B cell (primary cell): ENCODE results near the gene C3orf85. TPM values are rescaled to one million over a fixed set of nuclear protein-coding genes. Genes with fewer than 3 reads are reported as not detected.

ENCODE experiments used
- ATAC-seq: fragments of 200-7000 bp; cut with Tn5 transposase; one replicate; pipeline ENCODE4 v1.10.0; 2021; ENCODE audit warnings: low read depth, mild to moderate bottlenecking, moderate number of reproducible peaks, moderate library complexity
- CTCF ChIA-PET: fragments of 350-600 bp; sonication (Branson Sonifier 250); formaldehyde crosslinking; loops from one replicate; lab custom pipeline; 2021; ENCODE audit warnings: antibody characterized with exemption, inconsistent platforms; lab: Charles Lee
- POLR2A ChIA-PET: fragments of 350-600 bp; sonication (Branson Sonifier 250); formaldehyde crosslinking; loops from one replicate; lab custom pipeline; 2021; ENCODE audit warnings: antibody characterized with exemption; lab: Charles Lee
- DNase-seq: peaks from one replicate; pipeline ENCODE4 v3.0.0; 2013
- H2AFZ ChIP-seq: 2 replicates; pipeline ENCODE4 v1.6.1; 2012; ENCODE audit warnings: mild to moderate bottlenecking, low read depth, low read length; ENCODE audit not compliant: insufficient read depth, poor library complexity, severe bottlenecking
- H3K27ac ChIP-seq, 2 donors: 1 replicate in 1 of 2; 2 replicates in 1 of 2; pipeline ENCODE4 v1.5.1; 2012 to 2013; ENCODE audit warnings: low read length in 2 of 2, mild to moderate bottlenecking in 2 of 2, moderate library complexity in 1 of 2
- H3K27me3 ChIP-seq, 4 experiments: fragments of 200-600 bp in 1 of 4; sonication (generic) in 1 of 4; replicated peaks in 1 of 4; 1 replicate in 2 of 4; 2 replicates in 2 of 4; pipeline versions ENCODE4 v1.6.1 to v1.7.0; 2013 to 2016; ENCODE audit warnings: low read length in 3 of 4, mild to moderate bottlenecking in 2 of 4, mixed read lengths in 1 of 4, moderate library complexity in 1 of 4; ENCODE audit not compliant: insufficient read depth in 4 of 4, control insufficient read depth in 3 of 4; ENCODE audit errors: control extremely low read depth in 1 of 4
- H3K36me3 ChIP-seq, 2 experiments: replicated peaks in 1 of 2; 1 replicate in 1 of 2; 2 replicates in 1 of 2; pipeline versions ENCODE4 v1.6.1 to v1.7.1; 2013; ENCODE audit warnings: low read length in 1 of 2; ENCODE audit not compliant: insufficient read depth in 2 of 2, control insufficient read depth in 1 of 2; ENCODE audit errors: control extremely low read depth in 1 of 2, extremely low read depth in 1 of 2
- H3K4me1 ChIP-seq, 2 donors: fragments of 200-600 bp in 1 of 2; sonication (generic) in 1 of 2; 1 replicate in 1 of 2; 2 replicates in 1 of 2; pipeline versions ENCODE4 v1.5.1 to v1.6.1; 2013 to 2017; ENCODE audit warnings: low read length in 2 of 2; ENCODE audit not compliant: control insufficient read depth in 2 of 2, insufficient read depth in 2 of 2
- H3K4me2 ChIP-seq: replicated peaks from 2 replicates; pipeline ENCODE3; 2012; ENCODE audit warnings: mild to moderate bottlenecking, low read depth, low read length; ENCODE audit not compliant: poor library complexity, severe bottlenecking
- H3K4me3 ChIP-seq, 5 experiments: fragments of 200-600 bp in 1 of 5; sonication (generic) in 1 of 5; 1 replicate in 3 of 5; 2 replicates in 2 of 5; pipeline versions ENCODE4 v1.5.1 to v1.7.0; 2011 to 2016; ENCODE audit warnings: low read length in 4 of 5, mild to moderate bottlenecking in 4 of 5, low read depth in 2 of 5, control low read depth in 1 of 5, moderate library complexity in 1 of 5; ENCODE audit not compliant: insufficient read depth in 1 of 5; ENCODE audit errors: control extremely low read depth in 1 of 5, extremely low read depth in 1 of 5
- H3K79me2 ChIP-seq: fragments of 200-600 bp; sonication (generic); one replicate; pipeline ENCODE4 v1.6.0; 2016; ENCODE audit warnings: low read length; ENCODE audit not compliant: control insufficient read depth, insufficient read depth
- H3K9ac ChIP-seq: fragments of 200-600 bp; sonication (generic); 2 replicates; pipeline ENCODE4 v1.6.1; 2017; ENCODE audit warnings: mild to moderate bottlenecking, low read length, moderate library complexity
- H3K9me3 ChIP-seq, 3 donors: one replicate each; pipeline versions ENCODE4 v1.6.1 to v1.7.1; 2013; ENCODE audit warnings: low read length in 2 of 3; ENCODE audit not compliant: control insufficient read depth in 2 of 3, insufficient read depth in 1 of 3; ENCODE audit errors: control extremely low read depth in 1 of 3
- H4K20me1 ChIP-seq: 2 replicates; pipeline ENCODE4 v1.6.0; 2012; ENCODE audit warnings: mild to moderate bottlenecking, low read length; ENCODE audit not compliant: insufficient read depth, control insufficient read depth, poor library complexity, severe bottlenecking
- H3K27ac Mint-ChIP-seq: one replicate; pipeline ENCODE4 v1.8.0; 2021; ENCODE audit warnings: mixed read lengths
- H3K27me3 Mint-ChIP-seq: one replicate; pipeline ENCODE4 v1.8.0; 2021; ENCODE audit warnings: mixed read lengths
- H3K4me1 Mint-ChIP-seq: one replicate; pipeline ENCODE4 v1.8.0; 2021; ENCODE audit warnings: mixed read lengths
- H3K4me3 Mint-ChIP-seq: one replicate; pipeline ENCODE4 v1.8.0; 2021; ENCODE audit warnings: mixed read lengths
- H3K9me3 Mint-ChIP-seq: one replicate; pipeline ENCODE4 v1.8.0; 2022; ENCODE audit warnings: mixed read lengths; ENCODE audit not compliant: insufficient read depth
- CTCF ChIP-seq: fragments of 200-600 bp; IDR thresholded peaks from one replicate; pipeline ENCODE4 v1.8.0; 2022; ENCODE audit warnings: antibody characterized with exemption, mild to moderate bottlenecking
- EZH2 ChIP-seq: IDR thresholded peaks from 2 replicates; pipeline ENCODE4 v1.6.1; 2012; ENCODE audit warnings: borderline replicate concordance, low read depth, mild to moderate bottlenecking, moderate library complexity, low read length; ENCODE audit not compliant: insufficient read depth, poor library complexity, severe bottlenecking
- WGBS: methylation state at CpG from one replicate; pipeline ENCODE4 v1.1.5; 2013; ENCODE audit warnings: missing lambda C conversion rate; ENCODE audit not compliant: insufficient coverage; 5-methylcytosine and 5-hydroxymethylcytosine counted together
- intact Hi-C: fragments of 100-400 bp; cut with micrococcal nuclease; formaldehyde crosslinking; loops from one replicate; pipeline ENCODE4 v1.10.0; 2022
- polyA plus RNA-seq: library from polyadenylated mRNA; depleted of rRNA; stranded (reverse); fragments of >200 nt; gene quantifications from 2 replicates; pipeline ENCODE4 v1.2.3, GENCODE V29; 2012
- total RNA-seq, 2 donors: library from RNA; stranded (reverse); fragments of 120-200 nt in 1 of 2; gene quantifications; 1 replicate in 1 of 2; 2 replicates in 1 of 2; pipeline versions ENCODE4 v1.2.3 to v1.2.4, GENCODE V29; 2013 to 2022

The C3orf85 gene
- total and polyA plus RNA-seq, 2 donors (not counting 1 experiment from before 2014, with no cell fraction given): not detected

- TF ChIP-seq CTCF: no peak
- no peak for TF ChIP-seq EZH2
- ChIA-PET POLR2A (no interaction called here), CTCF (no interaction called here)
- H3K4me3 ChIP-seq: no peak overlapping the region
- H3K9ac ChIP-seq: no peak overlapping the region
- no peak for DNase-seq
- H4K20me1 ChIP-seq: no peaks in the 10 kb centered on the region
- no peaks in the 10 kb centered on the region for H3K27me3 ChIP-seq
- H3K4me2 ChIP-seq: no peak overlapping the region
- no peak overlapping the region for H3K27ac Mint-ChIP-seq
- no peak for ATAC-seq
- H3K4me1 Mint-ChIP-seq: no peaks in the 10 kb centered on the region
- no peak overlapping the region for H3K27ac ChIP-seq
- WGBS: no CpG with 5 or more reads among the region's 1 CpG
- H3K79me2 ChIP-seq: no peaks in the 10 kb centered on the region
- no peaks in the 10 kb centered on the region for H3K27me3 Mint-ChIP-seq
- no peaks in the 10 kb centered on the region for H3K36me3 ChIP-seq
- intact Hi-C loops: no loop called here
- no peaks in the 10 kb centered on the region for H3K9me3 Mint-ChIP-seq
- H3K4me1 ChIP-seq: no peaks in the 10 kb centered on the region
- H3K4me3 Mint-ChIP-seq: no peak overlapping the region
- H2AFZ ChIP-seq: no peak overlapping the region
- H3K9me3 ChIP-seq: peaks cover 0 to 2% (median 0%) of the 10 kb centered on the region in 3 donors
Observed at GRCh38 chr3:109195815-109196214, 59.3 kb downstream of the C3orf85 start.

Other genes with a start within 250 kb of the C3orf85 start
- gene GUCA1C, start 182.8 kb upstream of the C3orf85 start, total RNA-seq: not detected in 2 replicates
- gene GUCA1C, start 182.8 kb upstream of the C3orf85 start, polyA plus RNA-seq: not detected in 2 replicates
- not detected in 2 replicates for gene MORC1, start 18.6 kb upstream of the C3orf85 start, total RNA-seq
- gene MORC1, start 18.6 kb upstream of the C3orf85 start, polyA plus RNA-seq: not detected in 2 replicates
- not detected in 2 replicates for gene DPPA2, start 179.8 kb downstream of the C3orf85 start, total RNA-seq
- gene DPPA2, start 179.8 kb downstream of the C3orf85 start, polyA plus RNA-seq: 0.12 TPM in 1 of 2 replicates, not detected in the other
- 2.8 and 3.3 TPM in 2 replicates for gene DPPA4, start 200.8 kb downstream of the C3orf85 start, total RNA-seq
- gene DPPA4, start 200.8 kb downstream of the C3orf85 start, polyA plus RNA-seq: 3.3 and 7.2 TPM in 2 replicates